SK-N-SH treated with all-trans-retinoic acid at 6 μM for 48 hours (cell line): ENCODE results near the gene KBTBD12.

Experiments
- ARNTL ChIP-seq: fragments of 450-650 bp; formaldehyde crosslinking; IDR thresholded peaks from 2 replicates; pipeline ENCODE4 v1.5.0; 2020; ENCODE audit warnings: low read depth, mild to moderate bottlenecking, moderate library complexity, borderline replicate concordance
- ESRRG ChIP-seq: fragments of 250-450 bp; sonication (Bioruptor Pico); IDR thresholded peaks from 2 replicates; pipeline ENCODE4 v1.6.1; 2021; ENCODE audit warnings: mild to moderate bottlenecking
- OSR1 ChIP-seq: fragments of 250-450 bp; sonication (Bioruptor Pico); IDR thresholded peaks from 2 replicates; pipeline ENCODE4 v1.8.0; 2022; ENCODE audit warnings: moderate library complexity, mild to moderate bottlenecking, inconsistent platforms
- PATZ1 ChIP-seq: fragments of 250-450 bp; sonication (Bioruptor Pico); IDR thresholded peaks from 2 replicates; pipeline ENCODE4 v1.8.0; 2020; ENCODE audit warnings: mild to moderate bottlenecking, moderate library complexity, borderline replicate concordance
- PPARA ChIP-seq: fragments of 250-450 bp; sonication (Bioruptor Pico); IDR thresholded peaks from 2 replicates; pipeline ENCODE4 v1.5.0; 2020; ENCODE audit warnings: mild to moderate bottlenecking, borderline replicate concordance
- ZFP30 ChIP-seq: fragments of 450-650 bp; formaldehyde crosslinking; IDR thresholded peaks from 2 replicates; pipeline ENCODE4 v1.5.0; 2022; ENCODE audit warnings: mild to moderate bottlenecking, moderate library complexity

DNA sequence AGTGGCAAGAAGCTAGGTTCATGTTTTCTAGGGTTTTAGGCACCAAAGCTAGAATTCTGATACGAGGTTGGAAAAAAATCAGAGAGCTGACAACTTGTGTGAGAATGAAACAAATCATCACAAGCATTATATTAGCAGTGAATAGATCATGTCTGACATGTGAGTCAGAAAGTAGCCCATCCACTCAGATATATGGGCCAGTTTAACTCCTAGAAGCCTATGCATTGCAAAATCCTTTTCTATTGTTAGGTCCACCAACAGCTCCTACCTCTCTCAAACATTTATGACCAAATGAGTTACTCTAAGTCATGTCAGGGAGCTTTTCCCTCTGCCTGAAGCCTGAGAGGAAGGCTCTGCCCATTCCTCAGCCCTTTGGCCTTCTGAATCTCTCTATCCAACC is 44.0 kb downstream of the KBTBD12 start:
- TF ChIP-seq PPARA (CRISPR knock-in tag) (no peak), ARNTL (CRISPR knock-in tag) (no peak), ZFP30 (CRISPR knock-in tag) (no peak), ESRRG (no peak), PATZ1 (CRISPR knock-in tag) (no peak), OSR1 (CRISPR knock-in tag) (no peak)
